HG03469 (cell line): ENCODE measurements around the gene PPP1R12B.
"Not testable (repeated sequence)": the region's sequence is repeated elsewhere in the genome, so short reads cannot be mapped to it uniquely, and the experiment has no call there.

Experiments
- ATAC-seq: cut with Tn5 transposase; IDR thresholded peaks from one replicate; pipeline ENCODE4 v1.9.1; 2021; ENCODE audit warnings: mild to moderate bottlenecking, moderate library complexity, moderate number of reproducible peaks; ENCODE audit not compliant: unreplicated experiment

PPP1R12B gene

DNA sequence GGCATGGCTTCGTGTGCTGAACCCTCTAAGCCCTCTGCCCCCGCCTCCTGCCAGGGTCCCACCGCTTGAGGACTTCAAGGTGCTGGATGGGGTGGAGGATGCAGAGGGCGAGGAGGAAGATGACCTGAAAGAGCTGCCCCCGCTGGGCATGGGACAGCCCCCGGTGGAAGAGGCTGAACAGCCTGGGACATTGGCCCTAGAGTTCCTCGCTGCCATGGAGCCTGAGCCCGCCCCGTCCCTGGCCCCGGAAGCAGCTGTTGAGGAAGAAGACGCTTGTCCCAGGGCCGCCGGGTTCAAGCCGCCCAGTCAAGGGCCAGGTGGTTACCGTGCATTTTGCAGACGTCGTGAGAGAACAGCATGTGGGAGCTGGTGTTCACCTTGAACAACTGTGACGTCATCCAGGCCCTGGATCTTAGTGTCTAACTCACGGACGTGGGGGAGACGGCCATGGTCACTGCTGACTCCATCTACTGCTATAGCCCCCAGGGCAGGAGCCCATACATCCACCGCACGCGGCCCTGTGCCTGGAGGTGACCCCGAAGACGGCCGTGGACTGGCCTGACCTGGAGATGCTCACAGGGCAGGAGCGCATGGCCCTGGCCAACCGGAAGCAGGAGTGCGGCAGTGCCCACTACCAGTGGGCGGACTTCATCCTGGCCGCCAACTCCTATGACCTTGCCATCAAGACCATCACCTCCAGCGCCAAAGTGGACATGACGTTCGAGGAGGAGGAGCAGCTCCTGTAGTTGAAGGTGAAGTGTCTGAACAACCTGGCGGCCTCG, 90.1 kb downstream of the PPP1R12B start:
- ATAC-seq, result no peak

DNA sequence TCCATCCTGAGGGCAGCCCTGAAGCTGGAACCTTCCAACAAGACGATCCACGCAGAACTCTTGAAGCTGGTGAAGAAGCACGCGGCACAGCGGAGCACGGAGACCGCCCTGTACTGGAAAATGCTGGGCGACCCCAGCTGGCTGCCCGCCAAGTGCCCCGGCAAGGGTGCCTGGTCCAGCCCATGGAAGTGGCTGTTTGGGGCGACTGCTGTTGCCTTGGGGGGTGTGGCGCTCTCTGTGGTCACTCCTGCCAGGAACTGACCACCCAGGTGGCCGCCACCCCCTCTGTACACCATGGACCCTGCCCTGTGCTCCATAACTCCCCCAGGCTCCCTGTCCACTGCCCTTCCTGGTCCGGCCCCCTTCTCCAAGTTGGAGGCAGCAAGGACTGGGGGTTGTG, 90.8 kb downstream of the PPP1R12B start:
- ATAC-seq, result no peak

DNA sequence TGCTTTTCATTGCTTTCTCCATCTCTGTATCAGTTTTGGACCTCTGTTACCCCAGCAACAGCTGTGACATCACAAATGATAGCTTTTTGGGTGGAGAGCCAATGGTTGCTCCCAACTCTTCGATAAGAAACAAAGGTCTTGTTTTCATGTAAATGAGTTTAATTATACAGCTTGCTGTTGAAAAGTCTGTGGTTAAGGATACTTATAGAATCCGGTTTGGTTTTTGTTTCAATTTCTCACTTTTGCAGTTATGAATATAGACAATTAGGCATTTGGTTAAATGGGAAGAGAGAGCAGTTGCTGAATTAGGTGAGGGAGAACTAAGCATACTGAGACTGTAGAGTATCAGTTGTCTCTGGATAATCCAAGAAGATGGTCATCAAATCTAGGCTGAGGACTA, 99.6 kb downstream of the PPP1R12B start:
- ATAC-seq, result not testable (repeated sequence)

DNA sequence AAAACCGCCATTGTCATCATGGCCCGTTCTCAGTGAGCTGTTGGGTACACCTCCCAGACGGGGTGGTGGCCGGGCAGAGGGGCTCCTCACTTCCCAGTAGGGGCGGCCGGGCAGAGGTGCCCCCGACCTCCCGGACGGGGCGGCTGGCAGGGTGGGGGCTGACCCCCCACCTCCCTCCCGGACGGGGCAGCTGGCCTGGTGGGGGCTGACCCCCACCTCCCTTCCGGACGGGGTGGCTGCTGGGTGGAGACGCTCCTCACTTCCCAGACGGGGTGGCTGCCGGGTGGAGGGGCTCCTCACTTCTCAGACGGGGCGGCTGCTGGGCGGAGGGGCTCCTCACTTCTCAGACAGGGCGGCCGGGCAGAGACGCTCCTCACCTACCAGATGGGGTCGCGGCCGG, 103.1 kb downstream of the PPP1R12B start:
- not testable (repeated sequence) for ATAC-seq

DNA sequence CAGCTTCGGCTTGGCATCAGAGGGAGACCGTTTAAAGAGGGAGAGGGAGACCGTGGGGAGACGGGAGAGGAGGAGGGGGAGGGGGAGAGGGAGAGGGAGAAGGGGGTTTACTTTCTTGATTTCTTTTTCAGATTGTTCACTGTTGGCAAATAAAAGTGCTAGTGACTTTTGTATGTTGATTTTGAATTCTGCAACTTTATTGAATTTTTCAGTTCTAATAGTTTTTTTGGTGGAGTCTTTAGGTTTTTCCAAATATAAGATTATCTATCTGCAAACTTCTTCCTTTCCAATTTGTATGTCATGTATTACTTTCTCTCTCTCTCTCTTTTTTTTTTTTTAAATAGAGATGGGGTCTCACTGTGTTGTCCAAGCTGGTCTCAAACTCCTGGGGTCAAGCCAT, 104.0 kb downstream of the PPP1R12B start:
- ATAC-seq, result no peak

DNA sequence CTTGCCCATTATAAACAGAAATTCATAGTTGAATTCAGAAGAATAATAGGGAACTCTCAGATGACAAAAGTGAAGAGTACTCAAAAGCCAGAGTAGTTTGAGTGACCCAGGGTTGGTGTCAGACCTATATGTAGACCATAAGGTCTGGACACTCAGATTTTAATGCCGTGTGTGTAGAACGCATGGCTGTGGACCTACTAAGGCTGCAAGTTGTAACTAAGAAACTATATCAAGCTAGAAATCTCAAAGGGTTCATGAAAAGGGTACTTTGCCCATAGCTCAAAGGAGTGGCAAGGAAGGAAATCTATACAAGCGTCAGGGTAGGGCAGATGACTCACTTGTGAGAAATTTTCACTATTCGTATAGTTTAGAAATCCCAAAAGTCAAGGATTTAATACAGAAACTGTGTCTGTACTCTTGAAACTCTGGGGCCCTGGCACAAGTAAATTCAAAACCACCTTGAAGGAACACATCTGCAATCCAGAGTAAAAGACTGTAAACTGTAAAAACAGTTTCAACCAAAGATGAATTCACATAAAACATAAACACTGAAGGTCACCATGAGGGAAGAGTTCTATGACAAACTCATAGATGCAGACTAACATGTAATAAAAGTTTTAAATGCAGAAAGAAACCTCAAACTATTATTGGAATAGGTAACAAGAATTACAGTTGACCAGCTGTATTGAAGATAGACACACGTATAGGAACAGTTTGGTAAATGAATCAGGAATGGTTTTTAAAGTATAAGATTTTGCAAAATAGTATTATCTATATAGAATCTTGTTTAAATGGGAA, 108.1 kb downstream of the PPP1R12B start:
- not testable (repeated sequence) for ATAC-seq

DNA sequence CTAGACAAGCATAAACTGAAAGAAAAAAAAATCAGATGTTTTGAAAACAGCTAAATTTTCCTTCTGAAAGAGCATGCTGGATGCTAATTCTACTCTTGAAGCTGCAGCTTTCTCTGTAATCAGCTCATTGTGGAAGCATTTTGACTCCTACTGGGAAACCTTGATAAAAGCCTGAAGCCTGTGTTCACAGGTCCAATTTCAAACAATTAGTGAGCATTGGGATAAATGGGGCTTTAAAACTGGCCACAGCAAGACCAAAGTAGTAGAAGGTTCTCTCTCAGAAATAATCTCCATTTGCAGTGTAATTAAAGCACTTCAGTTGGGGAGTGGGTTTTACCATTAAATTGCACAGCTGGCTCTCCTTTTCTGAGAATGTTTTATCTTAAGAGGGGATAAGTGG, 110.2 kb downstream of the PPP1R12B start:
- not testable (repeated sequence) for ATAC-seq

DNA sequence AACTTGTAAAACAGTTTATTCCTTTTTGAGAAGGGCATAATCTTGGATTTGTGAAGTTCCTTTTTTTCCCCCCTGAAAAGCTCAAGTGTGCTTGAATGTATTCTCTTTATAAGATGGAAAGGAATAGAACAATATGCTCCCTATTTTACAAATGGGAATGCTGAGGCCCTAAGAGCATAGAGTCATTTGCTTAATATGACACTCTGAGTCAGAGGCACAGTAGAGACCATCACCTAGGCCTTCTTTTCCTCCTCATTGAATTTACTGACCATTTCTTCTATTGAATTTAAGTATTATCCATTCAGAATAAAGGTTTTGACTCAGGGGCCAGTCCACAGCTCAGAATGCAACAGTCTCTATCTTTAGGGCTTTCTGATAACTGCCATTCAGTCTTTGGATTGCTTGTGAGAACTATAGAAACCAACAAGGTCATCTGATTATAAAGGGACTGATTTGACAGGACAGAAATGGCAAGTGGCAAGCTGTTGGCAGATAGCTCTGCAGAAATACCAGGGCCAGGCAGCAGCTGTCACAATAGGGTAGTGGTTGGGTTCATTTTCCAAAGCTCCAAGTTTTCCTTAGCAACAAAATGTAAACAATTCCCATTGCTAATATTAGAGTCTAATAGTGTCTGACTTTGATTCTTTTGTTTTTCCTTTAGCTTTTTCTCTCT, 111.1 kb downstream of the PPP1R12B start:
- not testable (repeated sequence) for ATAC-seq

DNA sequence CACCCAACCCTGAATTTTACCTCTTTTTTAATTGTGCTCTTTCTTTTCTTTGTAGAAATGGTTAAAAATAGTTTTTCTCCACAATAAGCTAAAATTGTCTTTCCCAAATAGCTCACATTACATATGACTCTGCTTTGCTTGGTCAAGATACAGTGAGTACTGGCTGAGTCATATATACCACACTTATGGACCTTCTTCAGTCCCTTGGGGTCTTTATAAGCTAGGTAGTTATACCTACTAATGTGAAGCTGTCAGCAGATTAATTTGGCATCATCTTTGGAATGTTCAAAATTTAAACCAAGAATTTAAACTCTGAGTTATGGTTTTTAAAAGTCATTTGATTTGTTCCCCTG, 111.6 kb downstream of the PPP1R12B start:
- ATAC-seq, result not testable (repeated sequence)

DNA sequence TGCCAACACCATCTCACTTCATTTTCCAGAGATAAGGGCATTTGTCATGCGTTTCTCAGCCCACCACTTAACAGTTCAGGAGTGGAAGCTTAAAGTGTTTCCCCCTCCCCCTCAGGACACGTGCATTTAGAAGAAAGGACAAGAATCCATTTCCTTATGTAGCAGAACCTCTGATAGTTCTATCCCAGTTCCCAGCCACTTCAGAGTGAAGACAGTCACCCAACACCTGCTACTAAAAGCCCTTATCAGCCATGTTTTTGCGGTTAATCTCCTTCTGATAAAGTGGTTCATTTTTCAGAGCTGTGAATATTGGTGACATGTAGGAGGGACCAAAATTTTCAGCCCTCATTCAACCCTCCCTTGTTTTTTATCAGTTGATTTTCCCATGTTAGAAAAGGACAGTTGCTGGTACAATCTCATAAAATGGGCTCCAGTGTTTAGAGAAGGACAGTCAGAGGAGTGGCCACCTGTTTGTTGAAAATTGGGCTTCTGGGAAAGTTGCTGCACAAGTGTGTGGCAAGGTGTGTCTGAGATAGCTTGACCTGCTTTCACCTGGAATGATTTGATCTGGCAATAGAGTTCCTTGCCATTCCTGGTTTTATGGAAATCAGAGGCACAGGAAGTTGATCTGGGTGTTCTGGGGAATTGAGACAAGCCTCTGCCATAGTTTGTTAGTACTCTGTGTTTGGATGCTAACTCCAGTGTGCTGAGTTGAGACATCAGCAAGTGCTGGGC, 114.0 kb downstream of the PPP1R12B start:
- ATAC-seq, result no peak

DNA sequence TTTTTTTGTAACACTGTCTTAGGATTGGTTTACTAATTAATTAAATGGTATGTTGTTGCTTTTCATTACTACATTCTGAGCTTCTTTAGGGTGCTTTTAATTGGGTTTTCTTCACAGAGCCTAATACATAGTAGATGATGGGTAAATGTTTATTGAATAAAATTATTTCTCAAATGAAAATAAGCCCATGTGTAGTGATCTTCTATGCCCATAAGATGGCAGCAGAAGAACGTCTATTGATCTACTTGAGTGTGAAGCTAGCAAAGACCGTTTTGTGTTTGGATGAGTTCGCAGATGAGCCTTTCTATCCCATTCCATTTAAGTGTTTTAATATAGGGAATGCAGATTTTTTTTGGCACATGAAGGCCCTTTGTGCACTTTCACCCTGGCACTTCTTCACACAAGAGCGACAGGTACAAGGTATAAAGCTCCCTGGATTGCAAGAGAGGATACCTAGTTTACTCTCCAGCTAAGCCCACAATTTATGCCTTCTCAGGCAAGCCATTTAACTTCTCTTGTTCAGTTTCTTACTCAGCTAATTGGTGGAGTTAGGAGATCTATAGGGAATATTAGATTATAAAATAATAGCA, 115.7 kb downstream of the PPP1R12B start:
- ATAC-seq, result not testable (repeated sequence)

DNA sequence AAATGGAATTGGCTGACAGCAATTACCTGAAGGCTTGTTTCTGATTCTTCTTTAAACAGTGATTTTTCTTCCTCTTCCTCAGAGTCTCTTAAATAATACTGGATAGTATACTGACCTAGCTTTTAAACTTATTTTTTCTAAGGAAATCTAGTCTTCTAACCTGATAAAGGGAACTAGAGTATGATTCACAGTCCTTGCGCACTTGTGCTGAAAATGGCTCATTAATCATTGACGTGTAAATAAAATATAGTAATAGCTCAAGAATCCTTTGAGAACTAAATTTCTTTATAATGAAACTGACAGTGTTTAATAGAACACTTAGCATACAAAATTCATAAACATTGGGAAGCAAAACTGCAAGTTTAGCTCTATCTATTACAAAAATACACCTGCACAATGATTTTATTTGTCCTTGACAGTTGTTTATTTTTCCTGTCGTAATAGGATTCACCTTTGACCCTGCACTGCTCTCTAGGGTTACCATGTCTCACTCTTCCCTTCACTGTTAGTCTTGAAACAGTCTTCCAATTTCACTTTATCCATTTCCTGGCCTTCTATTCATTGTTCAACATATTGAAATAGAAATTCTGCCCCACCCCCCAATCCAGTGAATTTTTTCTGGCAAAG, 117.3 kb downstream of the PPP1R12B start:
- ATAC-seq, result not testable (repeated sequence)

DNA sequence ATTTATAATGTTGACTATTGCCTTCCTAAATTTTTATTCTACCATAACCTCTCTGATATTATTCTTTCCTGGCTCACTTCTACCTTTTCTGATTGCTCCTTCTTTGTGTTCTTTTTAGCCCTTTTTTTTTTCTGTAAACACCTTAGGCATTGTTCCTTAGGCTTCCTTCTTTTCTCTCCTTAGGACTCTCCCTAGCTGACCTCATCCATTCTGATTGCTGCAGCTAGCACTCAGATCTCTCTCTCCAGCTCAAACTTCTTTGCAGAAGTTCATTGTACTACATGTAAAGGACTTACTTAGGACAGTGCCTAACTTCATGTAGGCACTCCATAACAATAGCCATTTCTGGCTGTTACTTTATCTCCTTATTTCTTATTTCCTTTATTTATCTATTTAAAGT, 117.8 kb downstream of the PPP1R12B start:
- not testable (repeated sequence) for ATAC-seq

DNA sequence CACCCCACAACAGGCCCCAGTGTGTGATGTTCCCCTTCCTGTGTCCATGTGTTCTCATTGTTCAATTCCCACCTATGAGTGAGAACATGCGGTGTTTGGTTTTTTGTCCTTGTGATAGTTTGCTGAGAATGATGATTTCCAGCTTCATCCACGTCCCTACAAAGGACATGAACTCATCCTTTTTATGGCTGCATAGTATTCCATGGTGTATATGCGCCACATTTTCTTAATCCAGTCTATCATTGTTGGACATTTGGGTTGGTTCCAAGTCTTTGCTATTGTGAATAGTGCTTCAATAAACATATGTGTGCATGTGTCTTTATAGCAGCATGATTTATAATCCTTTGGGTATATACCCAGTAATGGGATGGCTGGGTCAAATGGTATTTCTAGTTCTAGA, 118.9 kb downstream of the PPP1R12B start:
- ATAC-seq, result not testable (repeated sequence)

DNA sequence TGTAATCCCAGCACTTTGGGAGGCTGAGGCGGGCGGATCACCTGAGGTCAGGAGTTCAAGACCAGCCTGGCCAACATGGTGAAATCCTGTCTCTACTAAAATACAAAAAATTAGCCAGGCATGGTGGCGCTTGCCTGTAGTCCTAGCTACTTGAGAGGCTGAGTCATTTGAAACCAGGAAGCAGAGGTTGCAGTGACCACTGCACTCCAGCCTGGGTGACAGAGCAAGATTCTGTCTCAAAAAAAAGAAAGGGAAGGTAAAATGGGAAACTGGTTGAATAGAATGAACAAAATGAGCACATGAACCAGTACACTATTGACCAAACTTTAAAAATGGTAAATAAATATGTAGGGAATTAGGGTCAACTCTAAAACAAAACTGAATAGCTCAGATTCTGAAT, 120.2 kb downstream of the PPP1R12B start:
- not testable (repeated sequence) for ATAC-seq

DNA sequence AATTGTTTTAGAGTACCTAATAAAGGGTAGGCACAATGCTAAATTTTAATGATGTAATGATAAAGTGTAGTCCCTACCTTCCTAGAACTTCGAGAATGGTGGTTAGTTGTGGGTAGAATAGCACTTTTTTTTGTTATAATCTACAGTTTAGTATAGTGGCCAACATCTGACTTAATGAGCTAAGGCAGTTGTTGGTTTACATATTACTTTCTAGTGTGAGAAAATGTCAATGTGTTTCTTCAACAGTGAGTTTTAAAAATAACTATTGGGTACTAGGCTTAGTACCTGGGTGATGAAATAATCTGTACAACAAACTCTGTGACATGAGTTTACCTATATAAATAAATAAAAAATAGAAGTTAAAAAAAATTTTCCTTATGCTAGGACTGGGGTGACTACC, 120.6 kb downstream of the PPP1R12B start:
- ATAC-seq, result not testable (repeated sequence)

DNA sequence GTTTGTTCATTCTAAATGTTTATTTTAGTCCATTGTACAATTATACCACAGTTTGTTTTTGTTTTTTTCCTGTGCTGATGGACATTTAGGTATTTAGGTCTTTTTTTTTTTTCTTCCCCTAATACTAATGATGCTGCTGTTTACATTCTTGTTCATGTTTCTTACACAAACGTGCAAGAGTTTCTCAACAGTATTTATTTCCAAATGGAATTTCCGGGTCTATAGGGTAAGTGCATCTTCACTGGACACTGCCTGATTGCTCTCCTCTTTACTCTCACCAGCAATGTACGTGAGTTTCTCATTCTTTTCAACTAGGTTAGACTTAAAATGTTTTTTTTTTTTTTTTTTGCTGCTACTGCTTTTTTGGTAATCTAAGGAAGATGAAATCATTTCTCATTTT, 122.7 kb downstream of the PPP1R12B start:
- ATAC-seq, result no peak

DNA sequence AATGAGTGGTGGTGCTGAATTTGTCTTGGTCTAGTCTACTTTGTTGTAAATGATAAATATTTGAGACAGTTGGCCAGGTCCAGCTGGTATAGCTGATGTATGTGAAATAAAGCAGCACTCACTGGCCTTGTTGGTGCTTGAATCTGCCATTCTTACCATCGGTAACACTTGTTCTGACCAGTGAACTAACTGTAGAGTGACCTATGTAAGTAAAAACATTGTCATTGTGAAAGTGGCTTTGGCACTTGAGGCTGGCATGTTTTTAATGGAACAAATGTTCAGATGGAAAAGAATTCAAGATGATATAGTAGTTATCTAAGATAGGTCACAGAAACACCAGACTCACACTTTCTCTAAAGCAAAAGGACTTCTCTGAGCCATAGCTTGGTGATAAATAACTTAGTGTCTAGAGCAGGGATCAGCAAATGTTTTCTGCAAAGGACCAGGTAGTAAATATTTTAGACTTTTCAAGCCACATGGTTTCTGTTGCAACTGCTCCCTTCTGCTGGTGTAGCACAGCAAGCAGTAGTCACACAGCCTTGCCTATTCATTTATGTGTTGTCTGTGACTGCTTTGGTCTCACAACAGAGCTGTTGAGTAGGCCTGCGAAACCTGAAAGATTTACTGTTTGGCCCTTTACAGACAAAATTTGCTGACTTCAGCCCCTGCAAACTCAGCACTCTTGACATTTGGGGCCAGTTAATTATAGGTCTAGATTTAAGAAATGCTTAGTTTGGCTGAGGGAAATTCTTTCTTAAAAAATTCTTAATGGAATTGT, 124.0 kb downstream of the PPP1R12B start:
- ATAC-seq, result not testable (repeated sequence)
